NCI-H345 treated with DMSO at 0.1 percent for 48 hours (cell line): ENCODE results near the gene USP12.
"Not testable (repeated sequence)": the region's sequence is repeated elsewhere in the genome, so short reads cannot be mapped to it uniquely, and the experiment has no call there.

ENCODE experiments used
- DNase-seq: peaks from one replicate; lab custom pipeline; 2025; ENCODE audit not compliant: unreplicated experiment; lab: John Stamatoyannopoulos, UW

The USP12 gene, protein sequence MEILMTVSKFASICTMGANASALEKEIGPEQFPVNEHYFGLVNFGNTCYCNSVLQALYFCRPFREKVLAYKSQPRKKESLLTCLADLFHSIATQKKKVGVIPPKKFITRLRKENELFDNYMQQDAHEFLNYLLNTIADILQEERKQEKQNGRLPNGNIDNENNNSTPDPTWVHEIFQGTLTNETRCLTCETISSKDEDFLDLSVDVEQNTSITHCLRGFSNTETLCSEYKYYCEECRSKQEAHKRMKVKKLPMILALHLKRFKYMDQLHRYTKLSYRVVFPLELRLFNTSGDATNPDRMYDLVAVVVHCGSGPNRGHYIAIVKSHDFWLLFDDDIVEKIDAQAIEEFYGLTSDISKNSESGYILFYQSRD

DNA sequence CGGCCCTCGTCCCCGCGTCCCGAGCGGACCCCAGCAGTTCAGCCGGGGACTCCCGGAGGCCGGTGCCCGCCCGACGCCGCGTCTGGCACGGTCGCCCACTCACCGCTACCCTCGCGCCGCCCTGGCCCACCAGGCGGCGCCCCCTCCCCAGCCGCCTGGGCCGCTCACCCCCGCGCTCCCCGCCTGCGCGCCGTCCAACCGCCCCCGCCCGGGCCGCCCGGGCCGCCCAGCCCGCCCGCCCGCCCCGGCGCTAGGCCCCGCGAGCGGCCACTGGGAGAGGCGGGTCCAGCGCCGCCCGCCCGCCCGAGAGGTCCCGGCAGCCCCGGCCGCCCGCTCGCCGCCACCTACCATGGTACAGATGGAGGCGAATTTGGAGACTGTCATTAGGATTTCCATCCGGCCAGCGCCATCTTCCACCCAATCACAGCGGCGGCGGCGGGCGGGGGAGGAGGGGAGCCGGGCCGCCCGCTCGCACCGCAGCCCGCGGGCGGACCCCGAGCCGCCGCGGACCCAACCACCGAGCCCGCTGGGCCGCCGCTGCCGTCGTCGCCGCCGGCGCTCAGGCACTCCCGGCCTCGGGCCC is at the start of gene USP12:
TSS of gene USP12 (minus strand) at position 568 of the 583 bp plus-strand sequence. CDS start at position 396, 172 bp downstream.
- no peak for DNase-seq

- DNase-seq: no peak
Observed at GRCh38 chr13:27219611-27220010, 48.0 kb upstream of the USP12 start.

GRCh38 chr13:27218861-27219260 is 47.2 kb upstream of the USP12 start:
- not testable (repeated sequence) for DNase-seq

DNA sequence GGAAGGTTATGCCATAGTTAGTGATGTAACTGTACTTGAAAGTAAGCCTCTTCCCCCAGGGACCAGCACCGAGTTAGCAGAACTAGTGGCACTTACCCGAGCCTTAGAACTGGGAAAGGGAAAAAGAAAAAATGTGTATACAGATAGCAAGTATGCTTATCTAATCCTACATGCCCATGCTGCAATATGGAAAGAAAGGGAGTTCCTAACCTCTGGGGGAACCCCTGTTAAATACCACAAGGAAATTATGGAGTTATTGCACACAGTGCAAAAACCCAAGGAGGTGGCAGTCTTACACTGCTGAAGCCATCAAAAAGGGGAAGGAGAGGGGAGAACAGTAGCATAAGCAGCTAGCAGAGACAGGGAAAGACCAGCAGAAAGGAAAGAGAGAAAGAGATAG is 46.2 kb upstream of the USP12 start:
- DNase-seq: not testable (repeated sequence)

- DNase-seq: not testable (repeated sequence)
Observed at GRCh38 chr13:27213386-27213785, 41.8 kb upstream of the USP12 start.

DNA sequence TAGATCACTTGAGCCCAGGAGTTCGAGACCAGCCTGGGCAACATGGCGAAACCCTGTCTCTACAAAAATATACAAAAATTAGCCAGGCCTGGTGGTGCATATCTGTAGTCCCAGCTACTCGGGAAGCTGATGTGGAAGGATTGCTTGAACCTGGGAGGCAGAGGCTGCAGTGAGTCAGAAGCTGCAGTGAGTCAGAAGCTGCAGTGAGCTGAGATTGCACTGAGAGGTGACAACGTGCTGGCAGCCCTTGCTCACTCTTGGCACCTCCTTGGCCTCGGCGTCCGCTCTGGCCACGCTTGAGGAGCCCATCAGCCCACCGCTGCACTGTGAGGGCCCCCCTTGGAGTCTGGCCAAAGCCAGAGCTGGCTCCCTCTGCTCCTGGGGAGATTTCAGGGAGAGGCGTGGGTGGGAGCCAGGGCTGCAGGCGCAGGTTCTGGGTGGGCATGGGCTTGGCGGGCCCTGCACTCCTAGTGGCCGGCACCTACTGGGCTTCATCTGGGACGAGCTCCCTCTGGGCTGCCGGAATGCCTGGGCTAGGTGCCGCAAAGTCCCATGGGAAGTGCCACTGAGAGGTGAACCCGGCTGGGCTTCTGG is 40.3 kb upstream of the USP12 start:
- DNase-seq: no peak

GRCh38 chr13:27211271-27211670 is 39.7 kb upstream of the USP12 start:
- DNase-seq: no peak

- DNase-seq: no peak
Observed at GRCh38 chr13:27208514-27208913, 36.9 kb upstream of the USP12 start.

GRCh38 chr13:27203854-27204253 is 32.2 kb upstream of the USP12 start:
- DNase-seq: no peak

DNA sequence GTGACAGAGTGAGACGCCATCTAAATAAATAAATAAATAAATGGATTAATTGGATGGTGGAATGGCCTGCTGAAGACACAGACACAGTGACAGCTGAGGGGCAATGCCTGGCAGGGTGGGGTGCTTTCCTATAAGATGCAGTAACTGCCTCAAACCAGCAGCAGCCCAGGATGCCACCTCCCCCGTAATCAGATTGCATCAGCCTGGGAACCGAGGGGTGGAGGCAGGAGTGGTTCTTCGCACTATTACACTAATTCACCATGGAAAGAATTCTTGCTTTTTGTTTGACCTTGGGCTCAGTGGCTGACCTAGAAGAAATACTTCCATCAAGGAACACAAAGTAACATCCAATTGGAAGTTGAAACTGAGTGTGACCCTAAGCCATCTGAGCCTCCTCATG is 31.6 kb upstream of the USP12 start:
- DNase-seq: no peak

DNA sequence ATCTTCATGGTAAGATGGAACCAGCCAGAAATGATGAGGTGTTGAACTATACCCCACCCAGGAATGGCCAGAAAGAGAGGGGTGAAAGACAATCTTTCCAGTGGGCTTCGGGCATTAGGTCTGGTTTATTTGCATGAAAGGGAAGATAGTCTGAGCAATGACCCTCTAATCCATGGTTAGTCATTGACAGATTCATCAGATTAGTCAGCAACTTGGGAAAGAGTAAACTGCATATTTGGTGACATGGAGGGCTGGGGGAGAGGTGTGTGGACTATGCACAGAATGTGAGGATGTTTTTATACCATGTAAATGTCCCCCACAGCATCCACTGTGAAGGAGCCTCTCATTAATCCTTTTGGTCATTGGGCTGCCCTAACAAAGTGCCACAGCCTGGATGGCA is 30.1 kb upstream of the USP12 start:
- no peak for DNase-seq

GRCh38 chr13:27200413-27201070 is 28.9 kb upstream of the USP12 start:
- DNase-seq: no peak

DNA sequence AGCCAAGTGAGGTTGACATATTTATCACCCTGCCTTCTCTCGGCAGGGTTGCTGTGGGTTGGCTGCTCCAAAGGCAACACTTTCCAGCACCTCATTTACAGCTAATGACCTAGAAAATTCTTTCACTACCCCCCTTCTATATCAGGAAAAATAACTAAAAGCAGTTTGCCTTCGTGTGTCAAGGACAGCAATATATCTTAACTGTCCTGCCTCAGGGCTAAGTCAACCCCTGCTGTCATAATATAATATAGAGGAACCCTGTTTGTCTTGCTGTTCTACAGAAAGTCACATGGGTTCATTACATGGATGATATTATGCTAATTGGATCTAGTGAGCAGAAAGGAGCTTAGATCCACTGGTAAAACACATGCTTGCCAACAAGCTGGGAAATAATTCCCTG is 28.1 kb upstream of the USP12 start:
- no peak for DNase-seq

DNA sequence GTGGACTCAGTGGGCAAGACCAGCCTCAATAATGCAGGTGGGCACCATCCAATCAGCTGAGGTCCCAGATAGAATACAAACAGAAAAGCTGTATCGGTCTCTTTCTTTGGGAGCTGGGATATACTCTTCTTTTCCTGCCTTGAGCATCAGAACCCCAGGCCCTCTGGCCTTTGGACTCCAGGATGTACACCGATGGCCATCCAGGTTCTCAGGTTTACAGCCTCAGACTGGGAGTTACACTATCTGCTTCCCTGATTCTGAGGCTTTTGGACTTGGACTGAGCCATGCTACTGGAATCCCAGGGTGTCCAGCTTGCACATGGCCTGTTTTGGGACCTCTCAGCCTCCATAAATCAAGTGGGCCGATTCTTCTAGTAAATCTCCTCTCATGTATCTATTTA is 27.6 kb upstream of the USP12 start:
- DNase-seq: no peak

GRCh38 chr13:27194895-27195764 is 23.5 kb upstream of the USP12 start:
- no peak for DNase-seq

- no peak for DNase-seq
Observed at GRCh38 chr13:27194209-27194608, 22.6 kb upstream of the USP12 start.

DNA sequence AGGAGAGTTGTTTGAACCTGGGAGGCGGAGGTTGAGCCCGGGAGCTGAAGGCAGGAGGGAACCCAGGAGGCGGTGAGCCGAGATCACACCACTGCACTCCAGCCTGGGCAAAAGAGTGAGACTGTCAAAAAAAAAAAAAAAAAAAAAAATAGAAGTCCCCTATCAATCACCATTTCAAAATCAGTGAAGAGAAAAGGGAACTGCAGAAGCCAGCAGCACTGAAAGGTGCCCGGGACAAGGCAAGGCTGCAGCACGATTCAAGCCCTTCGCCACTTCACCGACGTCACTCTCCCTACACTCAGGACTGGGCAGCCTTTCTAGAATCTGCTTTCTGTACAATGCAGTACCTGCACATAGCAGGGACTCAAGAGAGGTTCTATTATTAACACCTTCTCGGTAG is 21.9 kb upstream of the USP12 start:
- DNase-seq: no peak

- no peak for DNase-seq
Observed at GRCh38 chr13:27192973-27193372, 21.4 kb upstream of the USP12 start.

GRCh38 chr13:27192367-27192766 is 20.8 kb upstream of the USP12 start:
- DNase-seq: not testable (repeated sequence)

DNA sequence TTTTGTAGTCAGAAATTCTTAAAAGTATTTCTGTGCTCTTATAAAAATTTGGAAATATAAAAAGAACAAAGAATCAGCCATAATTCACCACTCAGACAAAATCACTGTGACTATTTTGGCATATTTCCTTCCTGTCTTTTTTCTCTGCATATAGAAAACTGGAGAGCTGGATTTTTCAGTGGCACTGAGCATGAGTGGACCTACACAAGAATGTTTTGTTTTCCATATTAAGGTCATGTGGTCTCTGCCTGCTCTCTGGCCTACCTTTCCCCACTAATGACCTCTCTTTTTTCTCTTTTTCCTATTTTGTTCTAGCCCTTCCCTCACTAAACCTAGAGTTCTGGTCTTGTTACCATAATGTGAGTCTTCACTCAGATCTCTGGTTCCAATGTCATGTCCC is 17.6 kb upstream of the USP12 start:
- no peak for DNase-seq

GRCh38 chr13:27188239-27188638 is 16.6 kb upstream of the USP12 start:
- DNase-seq: no peak
